ENCODE results near the gene SH3RF3.

DNA sequence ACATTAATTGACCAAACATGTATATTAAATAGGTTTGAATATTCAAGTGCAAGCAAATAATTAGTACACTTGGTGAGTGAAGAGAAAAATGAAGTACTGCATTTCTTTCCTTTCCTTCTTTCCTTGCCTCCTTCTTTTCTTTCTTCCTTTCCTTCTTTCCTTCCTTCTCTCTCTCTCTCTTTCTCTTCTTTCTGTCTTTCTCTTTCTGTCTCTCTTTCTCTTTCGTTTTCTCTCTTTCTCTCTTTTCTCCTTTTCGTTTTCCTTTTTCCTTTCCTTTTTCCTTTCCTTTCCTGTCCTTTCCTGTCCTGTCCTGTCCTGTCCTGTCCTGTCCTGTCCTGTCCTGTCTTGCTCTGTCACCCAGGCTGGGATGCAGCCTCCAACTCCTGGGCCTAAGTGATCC is 119.6 kb downstream of the SH3RF3 start:
- TF ChIP-seq POLR2A (IDR thresholded peaks at IDR 0.05): no peak
- TF ChIP-seq, protein P1, sequence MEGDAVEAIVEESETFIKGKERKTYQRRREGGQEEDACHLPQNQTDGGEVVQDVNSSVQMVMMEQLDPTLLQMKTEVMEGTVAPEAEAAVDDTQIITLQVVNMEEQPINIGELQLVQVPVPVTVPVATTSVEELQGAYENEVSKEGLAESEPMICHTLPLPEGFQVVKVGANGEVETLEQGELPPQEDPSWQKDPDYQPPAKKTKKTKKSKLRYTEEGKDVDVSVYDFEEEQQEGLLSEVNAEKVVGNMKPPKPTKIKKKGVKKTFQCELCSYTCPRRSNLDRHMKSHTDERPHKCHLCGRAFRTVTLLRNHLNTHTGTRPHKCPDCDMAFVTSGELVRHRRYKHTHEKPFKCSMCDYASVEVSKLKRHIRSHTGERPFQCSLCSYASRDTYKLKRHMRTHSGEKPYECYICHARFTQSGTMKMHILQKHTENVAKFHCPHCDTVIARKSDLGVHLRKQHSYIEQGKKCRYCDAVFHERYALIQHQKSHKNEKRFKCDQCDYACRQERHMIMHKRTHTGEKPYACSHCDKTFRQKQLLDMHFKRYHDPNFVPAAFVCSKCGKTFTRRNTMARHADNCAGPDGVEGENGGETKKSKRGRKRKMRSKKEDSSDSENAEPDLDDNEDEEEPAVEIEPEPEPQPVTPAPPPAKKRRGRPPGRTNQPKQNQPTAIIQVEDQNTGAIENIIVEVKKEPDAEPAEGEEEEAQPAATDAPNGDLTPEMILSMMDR (IDR thresholded peaks at IDR 0.05): no peak
